GM21529 (cell line): Measurements from ENCODE around the gene HMGN4.

Experiments
- ATAC-seq: cut with Tn5 transposase; IDR thresholded peaks from one replicate; pipeline ENCODE4 v1.9.1; 2021; ENCODE audit not compliant: unreplicated experiment

HMGN4 gene

GRCh38 chr6:26550250-26550993 is 12.3 kb downstream of the HMGN4 start:
- no peak for ATAC-seq

DNA sequence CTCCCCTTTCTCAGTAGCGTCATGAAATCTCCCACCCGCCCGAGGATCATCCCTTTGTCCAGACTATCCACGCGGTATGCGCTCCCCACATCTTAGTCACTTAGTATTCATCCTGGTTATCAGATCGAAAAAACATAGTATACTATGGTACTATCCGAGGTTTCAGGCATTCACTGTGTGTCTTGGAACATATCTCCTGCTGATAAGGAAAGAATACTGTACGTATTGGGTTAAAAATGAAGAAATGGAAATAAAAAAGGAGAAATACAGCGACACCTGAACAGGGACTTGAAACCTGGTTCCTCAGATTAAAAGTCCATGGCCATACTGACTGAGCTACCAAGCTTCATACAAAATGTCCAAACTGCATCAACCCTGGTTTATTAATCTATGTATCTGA is 14.0 kb downstream of the HMGN4 start:
- ATAC-seq, result no peak

DNA sequence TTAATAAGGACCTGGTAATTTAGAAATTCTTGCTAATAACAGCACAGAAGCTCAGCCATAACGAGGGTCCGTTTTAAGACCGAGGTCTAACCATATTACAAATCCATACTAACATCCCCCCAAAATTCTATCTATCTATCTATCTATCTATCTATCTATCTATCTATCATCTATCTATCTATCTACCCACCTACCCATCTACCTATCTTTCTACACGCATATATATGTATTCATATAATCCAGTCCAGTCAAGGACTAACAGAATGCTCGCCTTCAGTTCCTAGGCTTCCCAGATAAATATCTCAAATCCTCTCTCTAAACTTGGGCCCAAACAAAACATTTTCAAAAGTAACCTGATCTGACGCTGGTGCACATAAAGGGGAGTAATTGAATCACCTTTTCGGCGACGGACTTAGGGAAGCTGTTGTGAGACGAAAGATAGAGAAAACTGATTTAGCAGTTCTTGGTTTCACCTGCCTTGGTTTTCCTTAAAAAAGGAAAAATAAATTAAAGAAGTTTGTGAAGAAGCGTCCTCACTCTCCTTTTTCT is 14.5 kb downstream of the HMGN4 start:
- no peak for ATAC-seq

GRCh38 chr6:26553264-26553634 is 15.1 kb downstream of the HMGN4 start:
- ATAC-seq, result peak; percentile 47

DNA sequence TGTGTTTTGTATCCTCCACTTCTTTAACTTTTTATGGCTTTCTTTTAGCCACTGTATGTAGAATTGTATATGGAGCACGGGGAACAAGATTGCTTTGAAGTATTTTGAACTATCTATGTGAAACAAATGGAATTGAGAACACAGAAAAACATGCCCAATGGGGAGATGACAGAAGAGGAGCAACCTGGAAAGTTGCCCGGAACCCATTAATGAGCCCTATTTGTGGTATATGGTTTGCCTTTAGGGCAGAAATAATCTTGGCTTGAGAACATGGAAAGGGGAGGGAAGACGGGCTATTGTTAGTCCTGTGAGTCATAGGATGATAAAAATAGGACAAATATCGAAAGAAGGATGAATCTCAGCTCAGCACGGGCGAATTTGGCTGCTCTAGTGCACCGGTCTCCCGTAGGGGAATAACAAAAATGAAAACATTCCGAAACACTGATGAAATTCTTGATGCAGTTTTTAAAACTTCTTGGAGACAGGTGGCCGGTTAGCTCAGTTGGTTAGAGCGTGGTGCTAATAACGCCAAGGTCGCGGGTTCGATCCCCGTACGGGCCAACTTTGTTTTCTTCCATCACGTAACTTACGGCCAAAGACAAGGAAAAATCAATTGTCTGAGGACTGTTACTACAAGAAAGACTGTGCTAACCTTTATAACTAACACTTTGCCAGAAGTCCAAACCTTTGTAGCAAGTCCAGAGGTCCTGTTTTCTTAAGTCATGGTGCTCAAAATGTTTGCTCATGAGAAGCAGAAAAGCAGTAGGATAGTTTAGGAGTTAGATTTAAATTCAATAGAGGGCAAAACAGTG is 15.7 kb downstream of the HMGN4 start:
- ATAC-seq, result peak; percentile 28

GRCh38 chr6:26554447-26554696 is 16.2 kb downstream of the HMGN4 start:
- no peak for ATAC-seq

GRCh38 chr6:26554697-26555504 is 16.7 kb downstream of the HMGN4 start:
- peak; percentile 35 for ATAC-seq

- ATAC-seq, result no peak
These were observed 17.5 kb downstream of the HMGN4 start for GRCh38 chr6:26555505-26556262.

- ATAC-seq, result no peak
These were observed 18.3 kb downstream of the HMGN4 start for GRCh38 chr6:26556263-26557070.

DNA sequence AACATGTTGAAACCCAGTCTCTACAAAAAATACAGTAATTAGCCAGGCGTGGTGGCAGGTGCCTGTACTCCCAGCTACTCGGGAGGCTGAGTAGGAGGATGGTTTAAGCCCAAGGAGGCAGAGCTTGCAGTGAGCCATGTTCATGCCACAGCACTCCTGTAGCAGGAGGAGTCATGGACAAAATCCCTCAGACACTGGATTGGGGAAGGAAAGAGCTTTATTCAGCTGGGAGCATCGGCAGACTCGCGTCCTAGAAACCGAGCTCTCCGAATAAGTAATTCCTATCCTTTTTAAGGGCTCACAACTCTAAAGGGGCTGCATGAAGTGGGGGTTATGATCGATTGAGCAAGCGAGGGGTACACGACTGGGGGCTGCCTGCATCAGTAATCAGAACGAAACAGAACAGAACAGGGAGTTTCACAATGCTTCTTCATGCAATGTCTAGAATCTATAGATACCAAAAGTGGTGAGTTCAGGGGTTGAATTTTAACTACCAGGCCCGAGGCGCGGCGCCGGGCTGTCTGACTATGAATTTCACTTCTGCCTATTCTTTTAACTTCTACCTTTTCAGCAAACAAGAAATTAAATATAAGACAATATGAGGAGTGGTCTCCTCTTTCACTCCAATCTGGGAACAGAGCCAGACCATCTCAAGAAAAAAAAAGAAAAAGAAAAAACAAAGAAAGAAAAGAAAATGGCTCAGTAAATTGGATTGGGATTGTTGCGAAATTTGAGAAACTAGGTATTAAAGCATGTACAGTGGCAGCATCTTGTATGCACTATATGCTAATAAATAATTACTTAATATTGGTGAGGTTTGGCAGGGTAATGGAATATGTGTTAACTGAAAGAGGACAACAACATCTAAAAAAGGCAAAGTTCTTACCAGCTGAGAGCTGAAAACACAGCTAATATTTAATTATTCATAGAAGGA is 23.6 kb downstream of the HMGN4 start:
- no peak for ATAC-seq

DNA sequence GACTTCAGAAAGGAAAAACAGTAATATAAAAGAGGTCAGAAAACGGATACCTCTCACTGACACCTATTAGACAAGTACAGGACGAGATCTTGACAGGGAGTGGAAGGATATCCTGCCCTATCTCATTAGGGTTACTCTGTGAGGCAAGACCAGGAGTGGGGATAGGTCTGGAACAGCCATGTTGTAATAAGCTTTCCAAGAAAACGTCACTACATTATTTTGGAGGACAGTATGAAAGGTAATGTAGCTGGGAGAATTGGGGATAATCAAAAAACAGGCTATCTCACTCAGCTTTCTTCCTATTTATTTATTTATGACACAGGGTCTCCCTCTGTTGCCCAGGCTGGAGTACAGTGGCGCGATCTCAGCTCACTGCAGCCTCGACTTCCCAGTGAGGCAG is 25.3 kb downstream of the HMGN4 start:
- ATAC-seq, result no peak

- ATAC-seq, result peak; percentile 80
These were observed 30.7 kb downstream of the HMGN4 start for GRCh38 chr6:26568601-26569432.

GRCh38 chr6:26569433-26569764 is 31.2 kb downstream of the HMGN4 start:
- ATAC-seq, result no peak

DNA sequence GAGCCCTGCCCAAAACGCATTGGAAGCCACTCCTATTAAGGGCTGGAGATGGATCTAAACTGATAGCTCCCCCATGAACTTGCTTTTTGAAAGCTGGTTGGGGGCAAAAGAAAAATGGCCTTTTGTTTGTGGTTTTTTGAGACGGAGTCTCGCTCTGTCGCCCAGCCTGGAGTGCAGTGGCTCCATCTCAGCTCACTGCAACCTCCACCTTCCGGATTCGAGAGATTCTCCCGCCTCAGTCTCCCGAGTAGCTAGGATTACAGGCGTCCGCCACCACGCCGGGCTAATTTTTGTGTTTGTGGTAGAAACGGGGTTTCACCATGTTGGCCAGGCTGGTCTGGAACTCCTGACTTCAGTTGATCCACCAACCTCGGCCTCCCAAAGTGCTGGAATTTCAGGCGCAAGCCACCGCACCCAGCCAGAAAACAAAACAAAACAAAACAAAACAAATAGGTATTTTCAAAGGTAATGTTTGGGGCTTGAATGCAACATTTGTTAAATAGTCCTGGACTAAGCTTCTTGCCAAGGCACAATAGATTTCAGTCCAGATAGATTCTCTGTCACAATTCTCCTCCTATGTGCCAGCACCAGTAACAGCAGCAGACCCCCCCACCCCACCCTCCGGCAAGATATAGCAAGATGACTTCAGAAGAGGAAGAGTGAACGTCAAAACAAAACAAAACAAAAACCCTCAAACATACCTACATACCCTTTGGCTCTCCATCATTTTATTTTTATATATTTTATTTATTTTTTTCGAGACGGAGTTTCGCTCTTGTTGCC is 32.1 kb downstream of the HMGN4 start:
- ATAC-seq, result no peak

GRCh38 chr6:26571592-26572296 is 33.6 kb downstream of the HMGN4 start:
- no peak for ATAC-seq

GRCh38 chr6:26575494-26575939 is 37.4 kb downstream of the HMGN4 start:
- ATAC-seq, result no peak

DNA sequence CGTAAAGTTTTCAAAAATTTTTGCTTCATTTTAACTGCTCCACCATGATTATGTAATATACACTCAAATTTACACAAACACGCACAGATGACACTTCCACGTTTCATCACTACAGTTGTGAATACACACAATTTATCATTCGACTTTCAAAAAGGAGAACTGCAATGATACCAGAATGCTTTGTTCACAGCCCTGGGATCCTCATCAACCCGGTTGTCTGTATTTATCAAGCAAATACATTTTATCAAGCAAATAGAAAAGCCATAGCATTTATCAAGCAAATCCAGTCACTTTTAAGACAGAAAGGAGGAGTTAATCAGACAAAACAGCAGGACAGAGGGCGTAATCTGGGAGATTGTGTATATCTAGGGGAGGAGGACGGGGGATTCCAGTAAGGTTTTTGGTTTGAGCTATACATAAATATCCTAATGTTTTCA is 38.3 kb downstream of the HMGN4 start:
- ATAC-seq, result no peak
